ENCODE measurements around the gene MGA.
"Not testable (repeated sequence)": the region's sequence is repeated elsewhere in the genome, so short reads cannot be mapped to it uniquely, and the experiment has no call there.

The MGA gene

DNA sequence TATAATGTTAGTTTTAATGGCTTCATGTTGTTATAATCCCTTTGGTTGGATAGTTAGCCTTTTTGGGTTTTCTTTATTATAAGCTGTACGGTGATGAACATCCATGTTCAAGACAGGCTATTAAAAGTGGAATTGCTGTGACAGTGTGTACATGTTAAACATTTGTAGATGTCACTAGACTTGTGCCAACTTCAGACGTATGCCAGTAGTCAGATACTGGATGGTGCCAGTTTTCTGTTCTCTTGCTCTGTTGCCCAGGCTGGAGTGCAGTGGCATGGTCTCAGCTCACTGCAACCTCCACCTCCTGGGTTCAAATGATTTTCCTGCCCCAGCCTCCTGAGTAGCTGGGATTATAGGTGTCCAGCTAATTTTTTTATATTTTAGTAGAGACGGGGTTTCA, 54.1 kb downstream of the MGA start:
- H3K9me3 ChIP-seq (ENCODE audit: severe bottlenecking) = no peaks in the 10 kb centered on the region
- no peaks in the 10 kb centered on the region for H3K27me3 ChIP-seq (ENCODE audit: insufficient read depth, low read depth, severe bottlenecking)
- TF ChIP-seq, protein P1, sequence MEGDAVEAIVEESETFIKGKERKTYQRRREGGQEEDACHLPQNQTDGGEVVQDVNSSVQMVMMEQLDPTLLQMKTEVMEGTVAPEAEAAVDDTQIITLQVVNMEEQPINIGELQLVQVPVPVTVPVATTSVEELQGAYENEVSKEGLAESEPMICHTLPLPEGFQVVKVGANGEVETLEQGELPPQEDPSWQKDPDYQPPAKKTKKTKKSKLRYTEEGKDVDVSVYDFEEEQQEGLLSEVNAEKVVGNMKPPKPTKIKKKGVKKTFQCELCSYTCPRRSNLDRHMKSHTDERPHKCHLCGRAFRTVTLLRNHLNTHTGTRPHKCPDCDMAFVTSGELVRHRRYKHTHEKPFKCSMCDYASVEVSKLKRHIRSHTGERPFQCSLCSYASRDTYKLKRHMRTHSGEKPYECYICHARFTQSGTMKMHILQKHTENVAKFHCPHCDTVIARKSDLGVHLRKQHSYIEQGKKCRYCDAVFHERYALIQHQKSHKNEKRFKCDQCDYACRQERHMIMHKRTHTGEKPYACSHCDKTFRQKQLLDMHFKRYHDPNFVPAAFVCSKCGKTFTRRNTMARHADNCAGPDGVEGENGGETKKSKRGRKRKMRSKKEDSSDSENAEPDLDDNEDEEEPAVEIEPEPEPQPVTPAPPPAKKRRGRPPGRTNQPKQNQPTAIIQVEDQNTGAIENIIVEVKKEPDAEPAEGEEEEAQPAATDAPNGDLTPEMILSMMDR (IDR thresholded peaks at IDR 0.05; ENCODE audit: low read depth, low read length) = no peak
- peaks cover 37% of the 10 kb centered on the region for H3K36me3 ChIP-seq
- H3K27ac ChIP-seq = no peak overlapping the region
- DNase-seq = no peak
- H3K4me3 ChIP-seq (ENCODE audit: low read depth, low read length) = no peak overlapping the region

DNA sequence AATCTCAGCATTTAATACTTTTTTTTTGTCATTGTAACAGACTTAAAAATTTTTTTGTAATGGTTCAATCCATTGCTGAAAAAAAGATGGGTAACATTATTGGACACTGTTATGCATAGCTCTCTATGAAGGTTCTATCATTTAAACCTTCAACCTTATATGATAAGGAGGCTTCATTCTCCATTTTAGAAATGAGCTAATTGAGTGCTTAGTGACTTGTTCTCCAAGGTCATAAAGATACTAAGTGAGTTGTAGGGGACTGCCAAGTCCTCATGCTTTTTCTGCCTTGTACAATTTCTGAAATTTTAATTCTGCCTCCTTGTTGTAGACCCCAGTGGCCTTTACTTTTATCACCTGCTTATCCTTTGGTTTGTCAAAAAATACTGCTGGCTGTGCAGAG, 56.7 kb downstream of the MGA start:
- Histone ChIP-seq H3K27ac (no peak overlapping the region), H3K9me3 (ENCODE audit: severe bottlenecking) (no peaks in the 10 kb centered on the region), H3K4me3 (ENCODE audit: low read depth, low read length) (no peak overlapping the region), H3K36me3 (peaks cover 26% of the 10 kb centered on the region), H3K27me3 (ENCODE audit: insufficient read depth, low read depth, severe bottlenecking) (no peaks in the 10 kb centered on the region)
- no peak for DNase-seq
- TF ChIP-seq, protein P1 (IDR thresholded peaks at IDR 0.05; ENCODE audit: low read depth, low read length) = no peak

GRCh38 chr15:41727143-41727542, 66.9 kb downstream of the MGA start:
- Histone ChIP-seq H3K36me3 (peaks cover 6% of the 10 kb centered on the region; the same call in 1 of the 2 replicates), H3K27ac (no peak overlapping the region), H3K9me3 (ENCODE audit: severe bottlenecking) (no peaks in the 10 kb centered on the region), H3K4me3 (ENCODE audit: low read depth, low read length) (no peak overlapping the region), H3K27me3 (ENCODE audit: insufficient read depth, low read depth, severe bottlenecking) (no peaks in the 10 kb centered on the region)
- no peak for DNase-seq
- TF ChIP-seq, protein P1 (IDR thresholded peaks at IDR 0.05; ENCODE audit: low read depth, low read length) = no peak

GRCh38 chr15:41728061-41728460, 67.9 kb downstream of the MGA start:
- H3K27ac ChIP-seq; H3K9me3 ChIP-seq (ENCODE audit: severe bottlenecking); DNase-seq; H3K36me3 ChIP-seq; H3K4me3 ChIP-seq (ENCODE audit: low read depth, low read length); H3K27me3 ChIP-seq (ENCODE audit: insufficient read depth, low read depth, severe bottlenecking): not testable (repeated sequence)

DNA sequence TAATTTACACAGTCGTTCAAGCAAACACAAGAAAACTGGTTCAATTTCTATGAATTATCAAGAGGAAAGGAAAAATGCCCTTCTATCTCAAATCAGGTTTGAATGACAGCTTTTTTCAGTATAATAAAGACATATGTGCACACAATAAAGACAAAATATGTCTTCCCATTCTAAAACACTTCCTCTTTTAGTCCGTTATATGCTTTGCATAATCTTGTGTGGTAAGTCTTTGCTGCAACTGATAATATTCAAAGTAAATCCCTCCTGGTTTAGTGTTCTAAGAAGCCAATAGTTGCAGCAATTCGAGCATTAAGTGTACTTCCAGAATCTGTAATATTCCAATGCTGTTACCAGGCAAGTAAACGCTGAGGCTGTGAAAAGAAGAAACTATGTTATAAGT, 70.3 kb downstream of the MGA start:
- no peak for DNase-seq
- Histone ChIP-seq H3K27me3 (ENCODE audit: insufficient read depth, low read depth, severe bottlenecking) (no peaks in the 10 kb centered on the region), H3K9me3 (ENCODE audit: severe bottlenecking) (no peaks in the 10 kb centered on the region), H3K4me3 (ENCODE audit: low read depth, low read length) (no peak overlapping the region), H3K36me3 (peaks cover 21% of the 10 kb centered on the region), H3K27ac (no peak overlapping the region)
- TF ChIP-seq, protein P1 (IDR thresholded peaks at IDR 0.05; ENCODE audit: low read depth, low read length) = no peak

- Histone ChIP-seq H3K4me3 (ENCODE audit: low read depth, low read length) (no peak overlapping the region), H3K36me3 (peaks cover 34% of the 10 kb centered on the region), H3K27me3 (ENCODE audit: insufficient read depth, low read depth, severe bottlenecking) (no peaks in the 10 kb centered on the region), H3K9me3 (ENCODE audit: severe bottlenecking) (no peaks in the 10 kb centered on the region), H3K27ac (no peak overlapping the region)
- TF ChIP-seq, protein P1 (IDR thresholded peaks at IDR 0.05; ENCODE audit: low read depth, low read length) = no peak
- DNase-seq = no peak
Measured at GRCh38 chr15:41732483-41732882, 72.3 kb downstream of the MGA start.

All from WERI-Rb-1 (cell line).